GM12878 (cell line): ENCODE data around the gene PPP2R2B. TPM values are rescaled to one million over a fixed set of nuclear protein-coding genes. Genes with fewer than 3 reads are reported as not detected.

Experiments used
- ATAC-seq: fragments of 200-7000 bp; cut with Tn5 transposase; 3 replicates; pipeline ENCODE4 v1.9.1; 2020; ENCODE audit warnings: mild to moderate bottlenecking, moderate library complexity
- BruUV-seq: library from RNA; stranded (reverse); fragments of 400-500 nt; replicated peaks from 2 replicates; lab custom pipeline; 2021; lab: Mats Ljungman, UMichigan
- CTCF ChIA-PET: fragments of 300-600 bp; sonication (Branson Sonifier 250); formaldehyde crosslinking; extraction: SDS; loops from one replicate; lab custom pipeline; 2021; ENCODE audit warnings: inconsistent platforms; lab: Yijun Ruan, JAX
- POLR2A ChIA-PET: fragments of 350-600 bp; formaldehyde crosslinking; extraction: SDS; loops from one replicate; lab custom pipeline; 2021; ENCODE audit warnings: inconsistent platforms; lab: Charles Lee
- RAD21 ChIA-PET: fragments of 300-600 bp; sonication (Branson Sonifier 250); formaldehyde crosslinking; loops from one replicate; lab custom pipeline; 2023; ENCODE audit warnings: antibody characterized with exemption; ENCODE audit not compliant: unreplicated experiment; lab: Charles Lee
- SMC1A ChIA-PET: fragments of 300-600 bp; sonication (Branson Sonifier 250); formaldehyde crosslinking; loops from one replicate; lab custom pipeline; 2023; ENCODE audit not compliant: unreplicated experiment, uncharacterized antibody; lab: Charles Lee
- DNase-seq: peaks from one replicate; pipeline ENCODE4 v3.0.0-alpha.2; 2011; ENCODE audit warnings: low read depth, low spot score
- FAIRE-seq: peaks from 3 replicates; lab custom pipeline; 2011; peaks lifted over from hg19 to GRCh38; lab: Jason Lieb, UNC
- H2AFZ ChIP-seq: 2 replicates; pipeline ENCODE4 v1.6.0; 2011; ENCODE audit warnings: low read depth, low read length, control low read depth; ENCODE audit not compliant: control insufficient read depth
- H3K27ac ChIP-seq: 2 replicates; pipeline ENCODE4 v1.5.1; 2011; ENCODE audit warnings: control low read depth; ENCODE audit not compliant: control insufficient read depth, insufficient read depth
- H3K27me3 ChIP-seq, 2 experiments: replicated peaks in 1 of 2; 2 replicates each; pipeline versions ENCODE4 v1.6.0 to v1.6.1; 2011; ENCODE audit warnings: low read length in 1 of 2; ENCODE audit not compliant: control insufficient read depth in 2 of 2, insufficient read depth in 2 of 2
- H3K36me3 ChIP-seq, 2 experiments: 2 replicates each; pipeline ENCODE4 v1.5.1; 2011; ENCODE audit warnings: low read length in 1 of 2; ENCODE audit not compliant: control insufficient read depth in 2 of 2, insufficient read depth in 2 of 2
- H3K4me1 ChIP-seq: 2 replicates; pipeline ENCODE4 v1.6.1; 2011; ENCODE audit warnings: mild to moderate bottlenecking, low read length, moderate library complexity, mixed read lengths; ENCODE audit not compliant: control insufficient read depth, insufficient read depth
- H3K4me2 ChIP-seq: 2 replicates; pipeline ENCODE4 v1.6.0; 2011; ENCODE audit warnings: control low read depth; ENCODE audit not compliant: control insufficient read depth, insufficient read depth
- H3K4me3 ChIP-seq: fragments of 200-600 bp; sonication (generic); 2 replicates; pipeline ENCODE4 v1.5.1; 2016
- H3K79me2 ChIP-seq: 2 replicates; pipeline ENCODE4 v1.6.0; 2011; ENCODE audit warnings: low read length; ENCODE audit not compliant: control insufficient read depth, insufficient read depth
- H3K9ac ChIP-seq: 2 replicates; pipeline ENCODE4 v1.8.0; 2011; ENCODE audit warnings: low read length, control low read depth, mixed read lengths; ENCODE audit not compliant: control insufficient read depth, insufficient read depth
- H3K9me3 ChIP-seq: replicated peaks from 3 replicates; pipeline ENCODE4 v1.5.1; 2011; ENCODE audit warnings: mild to moderate bottlenecking, low read length; ENCODE audit not compliant: control insufficient read depth, insufficient read depth
- H4K20me1 ChIP-seq: 2 replicates; pipeline ENCODE4 v1.6.0; 2011; ENCODE audit not compliant: control insufficient read depth, insufficient read depth
- ATF7 ChIP-seq: fragments of 450-650 bp; IDR thresholded peaks from 2 replicates; pipeline ENCODE4 v1.6.1; 2016; ENCODE audit warnings: low read depth, mild to moderate bottlenecking
- CBX3 ChIP-seq: fragments of 200-600 bp; sonication (generic); IDR thresholded peaks from 2 replicates; pipeline ENCODE4 v1.6.1; 2016; ENCODE audit warnings: low read depth, borderline replicate concordance
- CEBPB ChIP-seq, 2 experiments: fragments of 150-350 bp in 1 of 2; IDR thresholded peaks; 2 replicates each; pipeline ENCODE4 v1.6.1; 2012 to 2014; ENCODE audit warnings: low read depth in 2 of 2, low read length in 2 of 2, borderline replicate concordance in 1 of 2, inconsistent platforms in 1 of 2
- CTCF ChIP-seq, 3 experiments: IDR thresholded peaks in 2 of 3; conservative IDR thresholded peaks in 1 of 3; 2 replicates each; pipeline ENCODE4 v1.5.1; 2011; ENCODE audit warnings: low read depth in 3 of 3, low read length in 3 of 3, mild to moderate bottlenecking in 3 of 3, control low read depth in 2 of 3, moderate library complexity in 2 of 3, inconsistent platforms in 1 of 3, mixed read lengths in 1 of 3; ENCODE audit not compliant: control insufficient read depth in 2 of 3, insufficient read depth in 1 of 3; ENCODE audit errors: extremely low read depth in 1 of 3
- FOS ChIP-seq: IDR thresholded peaks from 3 replicates; pipeline ENCODE4 v1.6.1; 2011; ENCODE audit warnings: borderline replicate concordance; ENCODE audit not compliant: insufficient read length; ENCODE audit errors: extremely low read depth
- HDAC2 ChIP-seq: fragments of 200-600 bp; sonication (generic); IDR thresholded peaks from 2 replicates; pipeline ENCODE4 v1.6.1; 2017
- JUNB ChIP-seq: IDR thresholded peaks from 2 replicates; pipeline ENCODE4 v1.6.1; 2016; ENCODE audit warnings: antibody characterized with exemption, mild to moderate bottlenecking
- NR2F1 ChIP-seq: fragments of 450-650 bp; conservative IDR thresholded peaks from 2 replicates; pipeline ENCODE4 v1.6.1; 2017; ENCODE audit warnings: mild to moderate bottlenecking
- POLR2AphosphoS2 ChIP-seq: IDR thresholded peaks from 2 replicates; pipeline ENCODE4 v1.6.1; 2011; ENCODE audit warnings: low read depth, mild to moderate bottlenecking, low read length, improper control_type of control experiment, moderate library complexity
- SMAD1 ChIP-seq: fragments of 450-650 bp; IDR thresholded peaks from 2 replicates; pipeline ENCODE4 v1.6.1; 2018; ENCODE audit warnings: mild to moderate bottlenecking, low read depth; ENCODE audit not compliant: partially characterized antibody
- SREBF2 ChIP-seq: IDR thresholded peaks from 2 replicates; pipeline ENCODE4 v1.6.1; 2012; ENCODE audit warnings: mild to moderate bottlenecking, low read length
- TAF1 ChIP-seq: IDR thresholded peaks from 2 replicates; pipeline ENCODE4 v1.6.1; 2011; ENCODE audit warnings: mild to moderate bottlenecking, low read depth, low read length, borderline replicate concordance
- TCF7 ChIP-seq: IDR thresholded peaks from 2 replicates; pipeline ENCODE4 v1.6.1; 2014; ENCODE audit warnings: antibody characterized with exemption, borderline replicate concordance
- WRNIP1 ChIP-seq: IDR thresholded peaks from 2 replicates; pipeline ENCODE4 v1.6.1; 2011; ENCODE audit warnings: low read depth, low read length, improper control_type of control experiment, borderline replicate concordance
- WGBS: methylation state at CpG from one replicate; pipeline ENCODE4 v1.1.6; 2016; ENCODE audit warnings: low lambda C conversion rate; ENCODE audit not compliant: insufficient replicate concordance, insufficient coverage; ENCODE audit errors: missing lambda C conversion rate; 5-methylcytosine and 5-hydroxymethylcytosine counted together
- in situ Hi-C: fragments of 300-500 bp; cut with MboI; formaldehyde crosslinking; loops from 9 replicates; pipeline ENCODE4 v1.14.3; 2018; ENCODE audit warnings: mixed read lengths
- intact Hi-C: fragments of 100-400 bp; cut with micrococcal nuclease; formaldehyde crosslinking; loops from one replicate; pipeline ENCODE4 v1.14.2; 2022; ENCODE audit not compliant: unreplicated experiment
- polyA plus RNA-seq, 11 experiments: library from polyadenylated mRNA; depleted of rRNA in 4 of 11; unstranded in 6 of 11; stranded (reverse) in 5 of 11; fragments of >200 nt; fragmentation: Nextera tagmentation in 4 of 11; fragmentation: Illumina TruSeq in 1 of 11; extraction: Ambion mirVana in 4 of 11; extraction: Trizol in 1 of 11; gene quantifications; 1 replicate in 1 of 11; 2 replicates in 10 of 11; pipeline versions ENCODE4 v1.2.1 to v1.2.3, GENCODE V29; 2011 to 2016; ENCODE audit warnings: inconsistent platforms in 2 of 11, missing spikeins in 2 of 11, low read depth in 1 of 11
- total RNA-seq, 4 experiments: library from RNA; depleted of rRNA in 3 of 4; stranded (reverse); fragments of >200 nt in 3 of 4; fragmentation: Illumina TruSeq in 1 of 4; extraction: Trizol in 1 of 4; gene quantifications; 2 replicates each; pipeline versions ENCODE4 v1.2.1 to v1.2.3, GENCODE V29; 2013 to 2021

Gene PPP2R2B
- total and polyA plus RNA-seq, 10 of the 15 experiments (the other 5 are each of a cell fraction or from before 2014, with no cell fraction given): not detected

GRCh38 chr5:146635443-146635842, 243.1 kb downstream of the PPP2R2B start:
- Histone ChIP-seq H3K27ac (no peak overlapping the region), H3K4me1 (no peaks in the 10 kb centered on the region), H3K27me3 (peaks cover 0 to 2% of the 10 kb centered on the region in 2 experiments; a peak in 1 of 4 replicates), H4K20me1 (no peaks in the 10 kb centered on the region), H3K4me3 (no peak overlapping the region), H3K9me3 (no peaks in the 10 kb centered on the region), H3K36me3 (no peaks in the 10 kb centered on the region), H3K9ac (no peak overlapping the region), H3K4me2 (no peak overlapping the region), H3K79me2 (no peaks in the 10 kb centered on the region), H2AFZ (no peak overlapping the region)
- in situ Hi-C loops (no loop called here), intact Hi-C loops (no loop called here)
- ATAC-seq (no peak), FAIRE-seq (no peak), DNase-seq (no peak)
- POLR2A ChIA-PET: no interaction called here
- CTCF ChIA-PET: no interaction called here
- no peak for TF ChIP-seq FOS
- no peak for TF ChIP-seq SMAD1
- no peak for TF ChIP-seq CBX3
- no peak for TF ChIP-seq TCF7
- TF ChIP-seq SREBF2: no peak
- no peak for TF ChIP-seq TAF1
- TF ChIP-seq JUNB: no peak
- no peak for TF ChIP-seq WRNIP1
- RAD21 ChIA-PET: no interaction called here
- SMC1A ChIA-PET: no interaction called here
- BruUV-seq: no TSS peak
- WGBS: 13% methylated on average over 3 of the region's 3 CpGs

GRCh38 chr5:146633323-146633764, 245.2 kb downstream of the PPP2R2B start:
- Histone ChIP-seq H3K4me3 (no peak overlapping the region), H3K27ac (no peak overlapping the region), H3K9me3 (no peaks in the 10 kb centered on the region), H4K20me1 (no peaks in the 10 kb centered on the region), H3K27me3 (peaks cover 0 to 2% of the 10 kb centered on the region in 2 experiments; a peak in 1 of 4 replicates), H2AFZ (no peak overlapping the region), H3K9ac (no peak overlapping the region)
- ChIA-PET POLR2A (no interaction called here), CTCF (interaction anchor here (0.9 to 1.2 kb wide), 2 partner anchors 10 to 28 kb away, joined by 3 to 4 read pairs; no protein-coding TSS in a partner anchor), SMC1A (no interaction called here)
- in situ Hi-C loops (no loop called here), intact Hi-C loops (loop anchor here (5.0 kb wide), 1 partner anchor 911 kb away; no protein-coding TSS in a partner anchor)
- FAIRE-seq (no peak), ATAC-seq (no peak), DNase-seq (no peak)
- BruUV-seq: no TSS peak
- WGBS: 30% methylated on average over 8 of the region's 8 CpGs
- TF ChIP-seq CEBPB (IDR thresholded peaks at IDR 0.05; ENCODE audit: borderline replicate concordance in 1 of 2, low read depth in 2 of 2, low read length in 2 of 2): no peak
- TF ChIP-seq POLR2AphosphoS2: no peak
- no peak for TF ChIP-seq ATF7
- TF ChIP-seq NR2F1: no peak
- TF ChIP-seq CTCF (IDR thresholded peaks at IDR 0.05 in 2 of 3, conservative IDR thresholded peaks at IDR 0.05 in 1 of 3; ENCODE audit: control insufficient read depth in 2 of 3, extremely low read depth in 1 of 3, insufficient read depth in 1 of 3, low read depth in 3 of 3, low read length in 3 of 3): no peak
- no peak for TF ChIP-seq HDAC2
- TF ChIP-seq, all 136 proteins: peak for 0
- Histone ChIP-seq H3K4me2 (no peak overlapping the region), H3K36me3 (no peaks in the 10 kb centered on the region), H3K4me1 (no peaks in the 10 kb centered on the region), H3K79me2 (no peaks in the 10 kb centered on the region)
- RAD21 ChIA-PET: no interaction called here
